ENCODE results near the gene REEP3.

Gene REEP3

DNA sequence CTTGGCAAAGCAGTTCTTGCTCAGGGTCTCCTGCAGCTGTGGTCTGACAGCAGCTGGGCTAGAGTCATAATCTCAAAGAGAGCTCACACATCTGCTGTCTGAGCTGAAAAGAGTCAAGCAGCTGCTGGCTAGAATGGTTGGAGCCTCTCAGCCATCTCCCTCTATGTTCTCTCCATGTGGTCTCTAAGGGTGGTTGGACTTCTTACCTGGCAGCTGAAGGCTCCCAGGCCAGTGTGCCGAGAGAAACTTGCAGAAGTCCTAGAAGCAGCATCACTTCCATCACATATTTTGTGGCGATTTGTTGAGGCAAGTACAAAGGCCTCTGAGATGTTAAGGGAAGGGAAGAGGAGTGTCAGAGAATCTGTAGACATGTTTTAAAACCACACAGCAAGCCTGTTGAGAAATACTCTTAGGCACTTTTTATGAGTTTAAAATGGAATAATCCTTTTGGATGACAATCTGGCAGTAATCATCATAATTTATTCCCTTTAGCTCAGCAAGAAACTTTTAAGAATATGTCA, 93.2 kb downstream of the REEP3 start:
- Histone ChIP-seq H3K4me3 (ENCODE audit: insufficient read depth in 1 of 2, low read depth in 1 of 2, low read length in 2 of 2) (no peak overlapping the region), H3K79me1 (replicated peaks; ENCODE audit: low read length, poor library complexity, severe bottlenecking) (peaks cover 8% of the 10 kb centered on the region)
- DNase-seq: peak; percentile 41

DNA sequence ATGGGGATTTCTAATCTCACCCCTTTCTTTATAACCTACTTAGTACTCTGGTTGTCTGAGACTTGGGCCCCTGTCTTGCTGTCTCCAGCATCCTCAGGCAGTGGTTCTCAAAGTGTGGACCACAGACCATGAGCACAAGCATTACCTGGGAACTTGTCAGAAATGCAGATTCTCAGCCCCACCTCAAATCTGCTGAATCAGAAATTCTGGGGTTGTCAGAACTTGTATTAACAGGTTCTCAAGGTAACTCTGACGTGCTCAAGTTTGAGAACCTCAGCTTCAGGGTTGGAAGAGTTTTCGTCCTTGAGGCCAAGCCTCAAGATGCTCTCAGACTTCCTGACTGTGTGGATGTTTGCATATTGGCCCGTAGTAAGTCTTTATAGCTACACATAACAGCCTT, 97.4 kb downstream of the REEP3 start:
- Histone ChIP-seq H3K18ac (ENCODE audit: low read depth in 1 of 2, low read length in 2 of 2) (peak overlapping the region in 1 of 2 experiments; percentile 40), H2BK120ac (ENCODE audit: low read depth, low read length) (no peak overlapping the region), H3K36me3 (ENCODE audit: control insufficient read depth in 1 of 2, insufficient read depth in 2 of 2, low read depth in 1 of 2, low read length in 2 of 2) (peaks cover 6 to 49% of the 10 kb centered on the region in 2 experiments), H3K9ac (ENCODE audit: low read length) (no peak overlapping the region), H3K79me1 (replicated peaks; ENCODE audit: low read length, poor library complexity, severe bottlenecking) (peaks cover 4% of the 10 kb centered on the region), H3K4me1 (ENCODE audit: control insufficient read depth, insufficient read depth, low read depth, low read length) (no peaks in the 10 kb centered on the region), H2BK5ac (ENCODE audit: low read depth, low read length, poor library complexity, severe bottlenecking) (no peak overlapping the region), H2AK5ac (ENCODE audit: low read length, severe bottlenecking) (no peak overlapping the region), H2BK12ac (ENCODE audit: low read length in 2 of 2) (no peak overlapping the region), H3K4ac (ENCODE audit: low read depth in 1 of 2, low read length in 2 of 2) (no peak overlapping the region), H3K14ac (ENCODE audit: low read length in 2 of 2) (no peak overlapping the region), H4K91ac (ENCODE audit: low read length) (no peak overlapping the region), H2BK15ac (ENCODE audit: low read depth, poor library complexity, severe bottlenecking) (no peak overlapping the region), H3K4me3 (ENCODE audit: insufficient read depth in 1 of 2, low read depth in 1 of 2, low read length in 2 of 2) (no peak overlapping the region), H3K27ac (ENCODE audit: low read length, poor library complexity, severe bottlenecking) (no peak overlapping the region), H3K4me2 (ENCODE audit: low read length, poor library complexity, severe bottlenecking) (no peak overlapping the region), H2AFZ (ENCODE audit: low read depth, low read length) (no peak overlapping the region), H3K27me3 (ENCODE audit: control insufficient read depth in 1 of 2, insufficient read depth in 1 of 2, low read length in 2 of 2) (no peaks in the 10 kb centered on the region), H3K23ac (ENCODE audit: low read length in 2 of 2) (no peak overlapping the region), H3K9me3 (ENCODE audit: control insufficient read depth, low read length) (no peaks in the 10 kb centered on the region), H4K8ac (ENCODE audit: low read length) (no peak overlapping the region)
- DNase-seq: no peak
- WGBS: 95% methylated on average over 3 of the region's 3 CpGs

More for the DNA sequence above, 93.2 kb downstream of the REEP3 start:
- no peak overlapping the region for H3K18ac ChIP-seq (ENCODE audit: low read depth in 1 of 2, low read length in 2 of 2)
- H3K9me3 ChIP-seq (ENCODE audit: control insufficient read depth, low read length): no peaks in the 10 kb centered on the region
- no peak overlapping the region for H3K27ac ChIP-seq (ENCODE audit: low read length, poor library complexity, severe bottlenecking)
- H3K9ac ChIP-seq (ENCODE audit: low read length): peak overlapping the region; percentile 20
- peak overlapping the region; percentile 48 for H2BK15ac ChIP-seq (ENCODE audit: low read depth, poor library complexity, severe bottlenecking)
- H3K27me3 ChIP-seq (ENCODE audit: control insufficient read depth in 1 of 2, insufficient read depth in 1 of 2, low read length in 2 of 2): no peaks in the 10 kb centered on the region
- no peak overlapping the region for H2BK120ac ChIP-seq (ENCODE audit: low read depth, low read length)
- H4K8ac ChIP-seq (ENCODE audit: low read length): no peak overlapping the region
- no peak overlapping the region for H3K14ac ChIP-seq (ENCODE audit: low read length in 2 of 2)
- H4K91ac ChIP-seq (ENCODE audit: low read length): peak overlapping the region; percentile 50
- 80% methylated on average over 2 of the region's 2 CpGs for WGBS
- no peak overlapping the region for H3K23ac ChIP-seq (ENCODE audit: low read length in 2 of 2)
- H2AK5ac ChIP-seq (ENCODE audit: low read length, severe bottlenecking): no peak overlapping the region
- peak overlapping the region; percentile 42 for H2AFZ ChIP-seq (ENCODE audit: low read depth, low read length)
- peaks cover 12 to 21% of the 10 kb centered on the region in 2 experiments for H3K36me3 ChIP-seq (ENCODE audit: control insufficient read depth in 1 of 2, insufficient read depth in 2 of 2, low read depth in 1 of 2, low read length in 2 of 2)
- H3K4me2 ChIP-seq (ENCODE audit: low read length, poor library complexity, severe bottlenecking): no peak overlapping the region
- H3K4me1 ChIP-seq (ENCODE audit: control insufficient read depth, insufficient read depth, low read depth, low read length): no peaks in the 10 kb centered on the region
- no peak overlapping the region for H3K4ac ChIP-seq (ENCODE audit: low read depth in 1 of 2, low read length in 2 of 2)
- no peak overlapping the region for H2BK12ac ChIP-seq (ENCODE audit: low read length in 2 of 2)
- H2BK5ac ChIP-seq (ENCODE audit: low read depth, low read length, poor library complexity, severe bottlenecking): no peak overlapping the region

DNA sequence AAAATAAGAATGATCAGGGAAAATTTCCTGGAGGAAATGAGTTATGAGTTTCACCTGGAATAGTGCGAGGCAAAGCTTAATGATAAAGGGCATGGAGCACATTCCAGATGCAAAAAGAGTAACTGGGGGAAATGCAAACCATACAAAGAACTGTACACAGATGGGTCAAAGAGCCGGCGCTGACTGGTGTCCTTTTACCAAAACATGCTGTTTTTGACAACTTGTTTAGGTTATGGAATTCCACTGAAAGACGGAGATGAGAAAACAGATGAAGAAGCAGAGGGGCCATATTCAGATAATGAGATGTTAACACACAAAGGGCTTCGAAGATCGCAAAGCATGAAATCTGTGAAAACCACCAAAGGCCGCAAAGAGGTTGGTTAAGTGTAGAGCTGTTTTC, 98.2 kb downstream of the REEP3 start:
- Histone ChIP-seq H3K27ac (ENCODE audit: low read length, poor library complexity, severe bottlenecking) (no peak overlapping the region), H4K91ac (ENCODE audit: low read length) (no peak overlapping the region), H3K18ac (ENCODE audit: low read depth in 1 of 2, low read length in 2 of 2) (no peak overlapping the region), H2BK5ac (ENCODE audit: low read depth, low read length, poor library complexity, severe bottlenecking) (no peak overlapping the region), H3K23ac (ENCODE audit: low read length in 2 of 2) (no peak overlapping the region), H3K4ac (ENCODE audit: low read depth in 1 of 2, low read length in 2 of 2) (no peak overlapping the region), H2BK120ac (ENCODE audit: low read depth, low read length) (no peak overlapping the region), H3K4me1 (ENCODE audit: control insufficient read depth, insufficient read depth, low read depth, low read length) (no peaks in the 10 kb centered on the region), H3K36me3 (ENCODE audit: control insufficient read depth in 1 of 2, insufficient read depth in 2 of 2, low read depth in 1 of 2, low read length in 2 of 2) (peaks cover 6 to 49% of the 10 kb centered on the region in 2 experiments), H2AFZ (ENCODE audit: low read depth, low read length) (no peak overlapping the region), H3K4me3 (ENCODE audit: insufficient read depth in 1 of 2, low read depth in 1 of 2, low read length in 2 of 2) (no peak overlapping the region), H3K27me3 (ENCODE audit: control insufficient read depth in 1 of 2, insufficient read depth in 1 of 2, low read length in 2 of 2) (no peaks in the 10 kb centered on the region), H4K8ac (ENCODE audit: low read length) (no peak overlapping the region), H2BK15ac (ENCODE audit: low read depth, poor library complexity, severe bottlenecking) (no peak overlapping the region), H3K9me3 (ENCODE audit: control insufficient read depth, low read length) (no peaks in the 10 kb centered on the region), H2AK5ac (ENCODE audit: low read length, severe bottlenecking) (no peak overlapping the region), H3K14ac (ENCODE audit: low read length in 2 of 2) (no peak overlapping the region), H3K4me2 (ENCODE audit: low read length, poor library complexity, severe bottlenecking) (no peak overlapping the region), H2BK12ac (ENCODE audit: low read length in 2 of 2) (no peak overlapping the region), H3K79me1 (replicated peaks; ENCODE audit: low read length, poor library complexity, severe bottlenecking) (peaks cover 2% of the 10 kb centered on the region), H3K9ac (ENCODE audit: low read length) (no peak overlapping the region)
- WGBS: 88% methylated on average over 7 of the region's 7 CpGs
- DNase-seq: no peak

DNA sequence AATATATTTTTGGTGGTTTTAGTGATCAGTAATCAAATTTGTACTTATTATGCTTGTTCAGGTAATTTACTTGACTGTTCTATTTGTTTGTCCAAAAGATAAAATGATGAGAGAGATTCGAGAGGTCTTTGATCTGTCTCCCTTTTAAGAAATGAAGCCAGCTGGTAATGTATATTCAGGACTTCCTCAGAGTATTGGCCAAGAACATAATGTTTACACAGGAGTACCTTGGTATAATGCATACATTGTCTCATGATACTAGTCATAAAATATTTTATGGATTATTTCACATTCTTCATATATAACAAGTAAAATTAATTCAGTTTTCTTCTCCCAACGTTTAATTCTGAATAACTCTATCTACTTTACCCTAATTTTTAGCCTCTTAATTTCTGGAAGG, 100.9 kb downstream of the REEP3 start:
- H2AK5ac ChIP-seq (ENCODE audit: low read length, severe bottlenecking): no peak overlapping the region
- H3K14ac ChIP-seq (ENCODE audit: low read length in 2 of 2): no peak overlapping the region
- no peak overlapping the region for H3K4me3 ChIP-seq (ENCODE audit: insufficient read depth in 1 of 2, low read depth in 1 of 2, low read length in 2 of 2)
- no peak overlapping the region for H3K4me2 ChIP-seq (ENCODE audit: low read length, poor library complexity, severe bottlenecking)
- 86% methylated on average over 1 of the region's 2 CpGs for WGBS
- H2BK12ac ChIP-seq (ENCODE audit: low read length in 2 of 2): no peak overlapping the region
- H3K4me1 ChIP-seq (ENCODE audit: control insufficient read depth, insufficient read depth, low read depth, low read length): no peaks in the 10 kb centered on the region
- H3K9ac ChIP-seq (ENCODE audit: low read length): no peak overlapping the region
- no peaks in the 10 kb centered on the region for H3K79me1 ChIP-seq (replicated peaks; ENCODE audit: low read length, poor library complexity, severe bottlenecking)
- H3K18ac ChIP-seq (ENCODE audit: low read depth in 1 of 2, low read length in 2 of 2): no peak overlapping the region
- H3K27ac ChIP-seq (ENCODE audit: low read length, poor library complexity, severe bottlenecking): no peak overlapping the region
- H2AFZ ChIP-seq (ENCODE audit: low read depth, low read length): no peak overlapping the region
- H3K4ac ChIP-seq (ENCODE audit: low read depth in 1 of 2, low read length in 2 of 2): no peak overlapping the region
- H4K91ac ChIP-seq (ENCODE audit: low read length): no peak overlapping the region
- no peak for DNase-seq
- H3K23ac ChIP-seq (ENCODE audit: low read length in 2 of 2): no peak overlapping the region
- no peak overlapping the region for H2BK5ac ChIP-seq (ENCODE audit: low read depth, low read length, poor library complexity, severe bottlenecking)
- H3K27me3 ChIP-seq (ENCODE audit: control insufficient read depth in 1 of 2, insufficient read depth in 1 of 2, low read length in 2 of 2): no peaks in the 10 kb centered on the region
- no peak overlapping the region for H2BK15ac ChIP-seq (ENCODE audit: low read depth, poor library complexity, severe bottlenecking)
- no peak overlapping the region for H4K8ac ChIP-seq (ENCODE audit: low read length)
- no peak overlapping the region for H2BK120ac ChIP-seq (ENCODE audit: low read depth, low read length)
- H3K36me3 ChIP-seq (ENCODE audit: control insufficient read depth in 1 of 2, insufficient read depth in 2 of 2, low read depth in 1 of 2, low read length in 2 of 2): peaks cover 6 to 38% of the 10 kb centered on the region in 2 experiments
- no peaks in the 10 kb centered on the region for H3K9me3 ChIP-seq (ENCODE audit: control insufficient read depth, low read length)

Data from mesenchymal stem cell (in vitro differentiated cells and primary cell).